Subcutaneous adipose tissue (tissue), 4 donors: Measurements from ENCODE around the gene NAMPT. TPM values are rescaled to one million over a fixed set of nuclear protein-coding genes. Genes with fewer than 3 reads are reported as not detected.

Experiments
- total RNA-seq, 4 donors: library from RNA; depleted of rRNA; stranded (reverse); fragments of >200 nt; gene quantifications; one replicate each; pipeline ENCODE4 v1.1.0, GENCODE V29; 2016
- TF ChIP-seq, protein P1 (sequence below): fragments of 450-650 bp; IDR thresholded peaks from one replicate; pipeline ENCODE4 v1.5.1; 2016; ENCODE audit warnings: low read depth, mild to moderate bottlenecking, control low read depth, antibody characterized with exemption, moderate library complexity

NAMPT gene
- total RNA-seq, 4 donors from 2014 or later = 118 to 436 (median 356) TPM

DNA sequence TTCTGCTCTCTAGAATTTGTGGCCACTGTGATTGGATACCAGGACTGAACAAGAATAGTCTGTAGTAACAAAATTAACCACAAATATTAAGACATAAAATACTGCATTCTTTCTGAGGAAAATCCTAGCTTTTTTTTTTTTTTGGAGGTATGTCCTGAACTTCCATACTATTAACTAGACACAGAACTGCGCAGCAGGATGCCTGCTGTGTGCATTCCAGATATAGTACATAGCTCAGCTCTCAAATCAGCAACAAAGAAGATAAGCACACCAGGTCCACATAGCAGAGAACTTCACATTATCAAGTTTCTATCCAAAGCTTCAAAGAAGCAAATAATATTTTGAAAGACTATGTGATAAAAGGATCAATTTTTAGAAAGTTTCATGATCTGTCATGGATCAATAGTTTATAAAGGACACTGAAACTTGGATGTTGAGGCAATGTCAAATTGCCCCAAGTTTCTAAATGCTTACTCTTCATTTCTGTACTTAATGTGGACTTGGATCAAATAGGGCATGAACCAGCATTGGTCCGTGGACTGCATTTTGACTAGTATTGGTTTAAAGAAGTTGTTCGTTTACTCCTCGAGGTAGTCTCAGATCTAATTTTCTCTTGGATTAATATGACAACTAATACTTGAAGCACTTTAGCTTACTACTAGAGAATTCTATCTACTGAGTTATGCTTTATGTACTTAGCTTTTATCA, 15.4 kb downstream of the NAMPT start:
- TF ChIP-seq, protein P1, sequence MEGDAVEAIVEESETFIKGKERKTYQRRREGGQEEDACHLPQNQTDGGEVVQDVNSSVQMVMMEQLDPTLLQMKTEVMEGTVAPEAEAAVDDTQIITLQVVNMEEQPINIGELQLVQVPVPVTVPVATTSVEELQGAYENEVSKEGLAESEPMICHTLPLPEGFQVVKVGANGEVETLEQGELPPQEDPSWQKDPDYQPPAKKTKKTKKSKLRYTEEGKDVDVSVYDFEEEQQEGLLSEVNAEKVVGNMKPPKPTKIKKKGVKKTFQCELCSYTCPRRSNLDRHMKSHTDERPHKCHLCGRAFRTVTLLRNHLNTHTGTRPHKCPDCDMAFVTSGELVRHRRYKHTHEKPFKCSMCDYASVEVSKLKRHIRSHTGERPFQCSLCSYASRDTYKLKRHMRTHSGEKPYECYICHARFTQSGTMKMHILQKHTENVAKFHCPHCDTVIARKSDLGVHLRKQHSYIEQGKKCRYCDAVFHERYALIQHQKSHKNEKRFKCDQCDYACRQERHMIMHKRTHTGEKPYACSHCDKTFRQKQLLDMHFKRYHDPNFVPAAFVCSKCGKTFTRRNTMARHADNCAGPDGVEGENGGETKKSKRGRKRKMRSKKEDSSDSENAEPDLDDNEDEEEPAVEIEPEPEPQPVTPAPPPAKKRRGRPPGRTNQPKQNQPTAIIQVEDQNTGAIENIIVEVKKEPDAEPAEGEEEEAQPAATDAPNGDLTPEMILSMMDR = no peak

DNA sequence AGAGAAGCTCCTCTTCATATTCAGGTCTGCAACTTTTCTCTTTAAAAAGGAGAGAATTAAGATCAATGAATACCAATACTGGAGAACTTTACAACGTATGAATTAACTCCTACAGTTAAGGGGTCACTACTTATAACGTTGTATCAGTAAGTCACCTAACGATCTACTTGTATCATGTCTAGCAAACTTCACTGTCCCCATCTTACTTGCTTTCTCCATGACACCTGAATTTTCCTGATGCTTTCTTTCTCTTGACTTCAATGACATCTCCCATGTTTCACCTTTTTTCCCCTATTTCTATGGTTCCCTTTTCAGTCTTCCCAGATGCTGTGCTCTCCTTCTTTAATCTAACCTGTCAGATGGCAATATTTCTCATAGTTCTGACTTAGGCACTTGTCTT, 19.6 kb downstream of the NAMPT start:
- TF ChIP-seq, protein P1 = no peak

GRCh38 chr7:106262221-106262881, 22.4 kb downstream of the NAMPT start:
- TF ChIP-seq, protein P1 = no peak

DNA sequence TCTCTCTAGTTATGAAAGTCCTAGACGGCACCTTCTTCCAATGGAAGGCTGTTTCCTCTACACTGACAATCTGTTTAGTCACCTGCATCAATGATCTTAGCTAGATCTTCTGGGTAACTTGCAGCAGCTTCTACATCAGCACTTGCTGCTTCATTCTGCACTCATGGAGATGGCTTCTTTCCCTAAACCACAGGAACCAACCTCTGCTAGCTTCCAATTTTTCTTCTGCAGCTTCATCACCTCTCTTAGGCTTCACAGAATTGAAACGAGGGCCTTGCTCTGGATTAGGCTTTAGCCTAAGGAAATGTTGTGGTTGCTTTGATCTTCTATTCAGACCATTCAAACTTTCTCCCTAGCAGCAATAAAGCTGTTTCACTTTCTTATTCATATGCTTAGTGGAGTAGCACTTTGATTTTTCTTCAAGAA, 24.6 kb downstream of the NAMPT start:
- TF ChIP-seq, protein P1 = no peak

- TF ChIP-seq, protein P1 = no peak
Observed at GRCh38 chr7:106258789-106259188, 26.0 kb downstream of the NAMPT start.

- TF ChIP-seq, protein P1 = no peak
Observed at GRCh38 chr7:106257752-106258151, 27.0 kb downstream of the NAMPT start.

DNA sequence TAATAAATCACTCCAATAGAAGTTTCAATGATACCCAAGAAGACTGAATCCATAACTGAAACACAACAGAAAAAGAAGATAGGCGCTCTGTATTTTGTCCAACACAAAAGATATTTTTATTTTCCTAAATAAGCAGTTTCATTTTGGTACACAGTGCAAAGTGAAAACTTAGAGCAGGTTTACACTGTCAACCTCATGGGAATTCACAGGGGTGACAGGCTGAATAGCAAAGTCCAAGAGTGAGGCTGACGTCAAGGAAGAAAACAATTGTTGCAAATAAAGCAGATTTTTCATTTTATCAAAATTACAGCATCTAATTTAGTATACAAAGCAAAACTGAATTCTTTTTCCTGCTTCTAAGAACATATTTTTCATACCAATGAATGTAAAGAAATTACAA, 28.6 kb downstream of the NAMPT start:
- TF ChIP-seq, protein P1 = no peak
